Measurements from ENCODE around the gene TEKT1. TPM values are rescaled to one million over a fixed set of nuclear protein-coding genes. Genes with fewer than 3 reads are reported as not detected.

TEKT1 gene
- total RNA-seq, 1 donor from 2014 or later = 1.6 TPM

GRCh38 chr17:6755281-6755680 lies 76.2 kb downstream of the TEKT1 start:
- H3K27me3 Mint-ChIP-seq = peaks cover 34% of the 10 kb centered on the region
- no peaks in the 10 kb centered on the region for H3K36me3 Mint-ChIP-seq
- DNase-seq (ENCODE audit: extremely low spot score, unreplicated experiment) = no peak
- H3K4me1 Mint-ChIP-seq (ENCODE audit: unreplicated experiment) = peaks cover 5% of the 10 kb centered on the region
- no peaks in the 10 kb centered on the region for H3K9me3 Mint-ChIP-seq
- no peak overlapping the region for H3K27ac Mint-ChIP-seq
- no peak overlapping the region for H3K4me3 Mint-ChIP-seq
- TF ChIP-seq, protein P1, sequence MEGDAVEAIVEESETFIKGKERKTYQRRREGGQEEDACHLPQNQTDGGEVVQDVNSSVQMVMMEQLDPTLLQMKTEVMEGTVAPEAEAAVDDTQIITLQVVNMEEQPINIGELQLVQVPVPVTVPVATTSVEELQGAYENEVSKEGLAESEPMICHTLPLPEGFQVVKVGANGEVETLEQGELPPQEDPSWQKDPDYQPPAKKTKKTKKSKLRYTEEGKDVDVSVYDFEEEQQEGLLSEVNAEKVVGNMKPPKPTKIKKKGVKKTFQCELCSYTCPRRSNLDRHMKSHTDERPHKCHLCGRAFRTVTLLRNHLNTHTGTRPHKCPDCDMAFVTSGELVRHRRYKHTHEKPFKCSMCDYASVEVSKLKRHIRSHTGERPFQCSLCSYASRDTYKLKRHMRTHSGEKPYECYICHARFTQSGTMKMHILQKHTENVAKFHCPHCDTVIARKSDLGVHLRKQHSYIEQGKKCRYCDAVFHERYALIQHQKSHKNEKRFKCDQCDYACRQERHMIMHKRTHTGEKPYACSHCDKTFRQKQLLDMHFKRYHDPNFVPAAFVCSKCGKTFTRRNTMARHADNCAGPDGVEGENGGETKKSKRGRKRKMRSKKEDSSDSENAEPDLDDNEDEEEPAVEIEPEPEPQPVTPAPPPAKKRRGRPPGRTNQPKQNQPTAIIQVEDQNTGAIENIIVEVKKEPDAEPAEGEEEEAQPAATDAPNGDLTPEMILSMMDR (conservative IDR thresholded peaks at IDR 0.05) = no peak

DNA sequence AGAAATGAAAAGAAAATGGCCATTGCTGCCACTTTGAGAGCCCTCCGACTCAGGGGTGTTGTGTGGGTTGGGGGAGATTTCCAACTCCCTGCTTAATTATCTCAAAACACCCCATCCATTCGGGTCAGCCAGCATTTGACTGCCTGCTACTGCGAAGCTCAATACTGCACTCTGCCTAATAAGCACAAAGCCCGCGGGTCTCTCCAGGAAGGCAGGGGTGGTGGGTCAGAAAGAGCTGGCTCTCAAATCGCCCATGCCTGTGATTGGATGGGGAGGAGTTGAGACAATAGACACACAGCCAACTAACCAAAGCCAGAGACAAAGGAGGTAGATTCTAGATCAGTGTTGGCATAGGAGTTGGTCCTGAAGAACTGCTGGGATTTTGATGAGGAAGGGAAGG lies 78.0 kb downstream of the TEKT1 start:
- Mint-ChIP-seq H3K9me3 (no peaks in the 10 kb centered on the region), H3K27ac (no peak overlapping the region), H3K27me3 (peaks cover 40% of the 10 kb centered on the region), H3K4me3 (no peak overlapping the region), H3K4me1 (ENCODE audit: unreplicated experiment) (peaks cover 5% of the 10 kb centered on the region), H3K36me3 (no peaks in the 10 kb centered on the region)
- TF ChIP-seq, protein P1 (conservative IDR thresholded peaks at IDR 0.05) = no peak
- DNase-seq (ENCODE audit: extremely low spot score, unreplicated experiment) = no peak

DNA sequence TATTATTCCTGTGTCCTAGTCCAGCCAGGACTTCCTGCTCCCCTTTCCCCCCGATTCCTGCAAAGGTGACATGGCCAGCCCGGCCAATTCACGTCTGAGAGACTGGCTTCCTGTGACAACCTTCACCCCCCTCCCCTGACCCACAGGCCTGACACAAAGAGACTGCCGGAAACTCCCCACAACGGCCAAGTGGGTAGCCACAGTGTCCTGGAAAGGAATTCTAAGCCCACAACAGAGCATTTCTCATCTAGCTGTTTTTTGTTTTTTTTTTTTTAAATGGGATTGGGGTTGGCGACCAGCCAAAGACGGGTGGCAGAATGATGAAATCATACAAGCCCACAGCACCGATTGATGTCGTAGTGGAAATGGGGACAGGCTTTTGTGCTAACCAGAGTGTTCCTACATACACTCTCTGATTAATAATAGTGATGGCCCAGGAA lies 78.5 kb downstream of the TEKT1 start:
- peaks cover 5% of the 10 kb centered on the region for H3K4me1 Mint-ChIP-seq (ENCODE audit: unreplicated experiment)
- H3K9me3 Mint-ChIP-seq = no peaks in the 10 kb centered on the region
- H3K36me3 Mint-ChIP-seq = no peaks in the 10 kb centered on the region
- H3K27ac Mint-ChIP-seq = no peak overlapping the region
- DNase-seq (ENCODE audit: extremely low spot score, unreplicated experiment) = no peak
- no peak overlapping the region for H3K4me3 Mint-ChIP-seq
- TF ChIP-seq, protein P1 (conservative IDR thresholded peaks at IDR 0.05) = no peak
- H3K27me3 Mint-ChIP-seq = peaks cover 38% of the 10 kb centered on the region

- Mint-ChIP-seq H3K27ac (no peak overlapping the region), H3K4me1 (ENCODE audit: unreplicated experiment) (peaks cover 5% of the 10 kb centered on the region), H3K4me3 (no peak overlapping the region), H3K27me3 (peaks cover 36% of the 10 kb centered on the region), H3K36me3 (no peaks in the 10 kb centered on the region), H3K9me3 (no peaks in the 10 kb centered on the region)
- DNase-seq (ENCODE audit: extremely low spot score, unreplicated experiment) = no peak
- TF ChIP-seq, protein P1 (conservative IDR thresholded peaks at IDR 0.05) = no peak
These were observed 79.2 kb downstream of the TEKT1 start for GRCh38 chr17:6752068-6752909.

GRCh38 chr17:6749519-6749918 lies 82.0 kb downstream of the TEKT1 start:
- Mint-ChIP-seq H3K4me1 (ENCODE audit: unreplicated experiment) (peaks cover 5% of the 10 kb centered on the region), H3K4me3 (no peak overlapping the region), H3K27me3 (peaks cover 37% of the 10 kb centered on the region), H3K36me3 (no peaks in the 10 kb centered on the region), H3K27ac (no peak overlapping the region), H3K9me3 (no peaks in the 10 kb centered on the region)
- no peak for DNase-seq (ENCODE audit: extremely low spot score, unreplicated experiment)
- TF ChIP-seq, protein P1 (conservative IDR thresholded peaks at IDR 0.05) = no peak
